GM21528 (cell line): ENCODE data around the gene RAD9A.

ENCODE experiments used
- ATAC-seq: cut with Tn5 transposase; IDR thresholded peaks from one replicate; pipeline ENCODE4 v1.9.1; 2021; ENCODE audit warnings: mild to moderate bottlenecking, moderate library complexity; ENCODE audit not compliant: unreplicated experiment, low FRiP score

RAD9A gene

DNA sequence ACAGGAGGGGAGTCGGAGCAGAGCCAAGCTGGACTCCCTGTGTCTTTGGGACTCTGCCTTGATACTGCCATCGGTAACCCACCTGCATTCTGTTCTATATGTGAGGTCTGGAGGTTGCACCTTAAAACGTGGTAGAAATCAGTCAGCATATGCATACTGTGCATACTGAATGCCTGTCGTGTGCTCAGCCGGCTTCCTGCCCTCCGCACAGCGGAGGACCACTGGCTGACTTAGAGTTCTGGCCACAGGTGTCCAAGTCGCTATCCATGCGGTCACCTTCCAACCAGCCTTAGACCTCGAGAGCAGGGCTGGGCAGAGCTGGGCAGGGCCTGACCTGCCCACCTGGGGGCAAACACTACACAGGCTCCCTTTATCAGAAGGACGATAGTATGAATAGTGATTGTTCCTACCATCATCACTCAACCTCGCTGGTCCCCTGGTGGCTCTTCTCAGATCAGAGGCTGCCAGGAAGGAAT lies 15.9 kb downstream of the RAD9A start:
- no peak for ATAC-seq

DNA sequence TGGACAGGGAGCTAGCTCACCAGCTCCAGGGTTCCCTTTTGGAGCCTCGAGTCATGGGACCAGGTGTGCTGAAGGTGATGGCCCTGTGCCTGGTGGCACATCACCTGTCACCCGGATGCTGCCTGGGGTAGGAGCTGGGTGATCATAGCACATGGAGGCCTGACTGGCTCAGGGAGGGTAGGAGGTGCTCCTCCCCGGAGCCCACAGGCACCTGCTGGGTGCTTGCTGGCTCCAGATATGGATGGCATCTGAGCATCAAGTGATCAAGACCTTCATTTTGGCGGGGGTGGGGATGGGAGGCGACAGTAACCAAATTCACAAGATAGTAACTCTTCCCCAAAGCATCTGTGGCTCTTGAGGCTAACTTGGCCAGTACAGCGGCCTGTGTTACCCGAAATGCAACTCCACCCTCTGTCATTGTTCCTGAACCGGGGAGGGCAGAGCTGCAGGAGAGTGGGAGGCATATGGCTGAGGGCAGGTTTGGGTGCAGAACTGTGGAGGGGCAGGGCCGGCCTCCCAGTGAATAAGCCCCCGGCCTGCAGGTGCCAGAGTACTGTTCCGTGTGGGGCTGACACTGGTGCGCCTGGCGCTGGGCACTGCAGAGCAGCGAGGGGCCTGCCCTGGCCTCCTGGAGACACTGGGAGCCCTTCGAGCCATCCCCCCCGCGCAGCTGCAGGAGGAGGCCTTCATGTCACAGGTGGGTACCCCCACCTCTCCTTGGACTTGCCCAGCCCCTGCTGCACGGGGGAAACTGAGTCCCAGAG lies 16.8 kb downstream of the RAD9A start:
- ATAC-seq: peak; percentile 23

GRCh38 chr11:67409261-67409666 lies 17.5 kb downstream of the RAD9A start:
- peak; percentile 51 for ATAC-seq

DNA sequence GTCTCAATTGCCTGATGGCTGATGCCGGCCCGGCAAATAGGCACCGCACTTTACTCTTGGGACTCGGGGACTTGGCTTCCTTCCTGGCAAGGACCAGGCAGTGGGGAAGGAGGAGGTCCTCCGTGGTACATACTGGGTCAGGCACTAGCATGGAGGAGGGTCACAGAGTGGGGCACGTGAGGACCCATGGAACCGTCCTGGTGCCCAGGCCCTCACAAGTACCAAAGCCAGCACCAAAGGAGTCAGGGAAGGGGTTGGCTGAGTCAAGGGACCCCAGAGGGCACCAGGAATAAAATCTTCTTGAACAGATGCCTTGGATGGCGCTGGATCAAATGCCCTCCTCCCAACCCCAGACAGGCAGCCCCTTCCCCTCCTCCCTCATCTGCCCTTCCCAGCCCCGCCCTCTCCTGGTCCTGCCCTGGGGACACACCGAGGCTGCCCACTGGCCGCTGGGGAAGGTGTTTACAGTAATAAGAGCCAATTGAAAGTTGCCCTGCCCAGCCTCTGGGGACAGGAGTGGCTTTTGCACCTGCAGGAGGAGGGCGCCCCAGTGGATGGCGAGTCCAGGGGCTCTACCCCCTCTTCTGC lies 18.1 kb downstream of the RAD9A start:
- ATAC-seq: no peak

- ATAC-seq: no peak
These were observed 18.6 kb downstream of the RAD9A start for GRCh38 chr11:67410369-67410831.

DNA sequence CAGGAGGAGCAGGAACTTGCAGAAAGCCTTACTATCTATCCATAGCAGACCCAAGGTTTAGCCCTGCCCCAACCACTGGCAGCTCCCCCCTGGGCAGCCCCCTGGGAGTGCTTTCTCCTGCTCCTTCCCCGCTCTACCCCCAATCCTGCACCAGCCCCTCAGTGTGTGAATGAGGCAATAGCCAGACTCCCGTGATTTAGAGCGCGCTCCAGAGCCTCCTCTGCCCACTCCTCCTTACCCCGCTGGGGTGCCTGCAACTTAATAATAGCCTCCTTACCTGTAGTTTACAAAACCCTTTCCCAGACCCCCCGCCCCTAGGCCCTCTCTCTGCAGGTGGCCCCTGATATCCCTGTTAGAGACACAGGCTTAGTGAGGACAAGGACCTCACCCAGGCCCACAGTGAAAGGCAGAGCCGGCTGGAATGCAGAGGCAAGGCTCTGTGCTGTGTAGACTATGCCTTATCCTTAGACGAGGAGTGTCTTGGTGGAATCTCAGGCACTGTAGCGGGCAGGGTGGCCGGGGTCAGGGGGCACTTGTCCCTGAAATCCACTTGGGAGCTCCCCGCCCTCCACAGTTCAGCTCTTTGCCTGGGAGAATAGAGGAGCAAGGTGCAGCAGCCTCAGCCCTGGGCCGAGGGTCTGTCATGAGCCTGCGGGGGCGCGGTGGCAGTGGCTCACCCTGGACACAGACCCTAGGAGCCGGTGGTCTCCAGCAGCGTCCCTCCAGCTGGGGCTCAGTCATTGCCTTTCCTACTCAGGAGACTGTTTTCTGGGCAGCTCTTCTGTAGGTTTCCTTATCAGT lies 19.4 kb downstream of the RAD9A start:
- no peak for ATAC-seq

DNA sequence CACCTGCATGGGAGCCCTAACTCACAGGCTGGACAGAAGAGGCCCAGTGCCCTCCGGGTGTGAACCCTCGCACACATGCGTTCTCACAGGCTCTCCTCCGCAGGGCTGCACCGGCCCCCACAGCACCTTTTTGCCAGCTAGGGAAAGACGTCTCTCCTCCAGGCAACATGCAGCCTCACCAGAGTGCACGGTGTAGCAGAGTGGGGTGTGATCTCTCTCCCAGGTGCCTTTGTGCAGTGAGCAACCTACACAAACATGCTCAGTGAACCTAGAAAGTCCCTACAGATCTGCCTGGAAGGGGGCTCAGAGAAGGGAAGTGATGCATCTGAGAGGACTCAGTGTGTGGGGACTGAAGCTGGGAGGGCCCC lies 20.0 kb downstream of the RAD9A start:
- no peak for ATAC-seq

DNA sequence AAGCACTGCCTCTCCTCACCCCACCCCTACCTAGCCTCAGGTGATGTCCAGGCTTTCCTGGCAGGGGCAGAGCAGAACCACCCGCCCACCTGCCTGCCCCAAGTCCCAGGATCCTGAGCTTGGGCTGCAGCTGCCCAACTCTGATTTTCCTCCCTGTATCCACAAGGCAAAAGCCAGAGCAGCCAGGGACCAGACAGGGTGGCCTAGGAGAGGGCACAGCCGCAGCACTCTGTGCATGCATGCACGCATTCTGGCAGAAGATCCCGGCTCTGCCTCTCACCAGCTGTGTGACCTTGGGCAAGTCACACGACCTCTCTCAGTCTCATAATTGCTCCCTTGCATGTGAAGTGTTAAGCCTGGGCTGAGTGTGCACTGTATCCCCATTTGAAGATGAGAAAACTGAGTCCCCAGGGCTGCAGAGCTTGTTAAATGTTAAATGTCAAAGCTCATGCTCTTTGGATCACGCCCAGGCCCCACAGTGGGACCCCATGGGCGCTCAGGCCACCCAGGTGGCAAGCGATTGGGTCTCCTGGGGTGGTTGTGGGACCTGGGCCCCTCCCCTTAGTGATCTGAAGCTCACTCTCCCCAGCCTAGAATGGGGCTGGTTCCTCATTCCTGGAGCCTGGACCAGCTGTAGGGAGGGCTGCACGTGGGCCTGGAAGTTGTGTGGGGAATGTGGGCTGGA lies 20.9 kb downstream of the RAD9A start:
- ATAC-seq: no peak

DNA sequence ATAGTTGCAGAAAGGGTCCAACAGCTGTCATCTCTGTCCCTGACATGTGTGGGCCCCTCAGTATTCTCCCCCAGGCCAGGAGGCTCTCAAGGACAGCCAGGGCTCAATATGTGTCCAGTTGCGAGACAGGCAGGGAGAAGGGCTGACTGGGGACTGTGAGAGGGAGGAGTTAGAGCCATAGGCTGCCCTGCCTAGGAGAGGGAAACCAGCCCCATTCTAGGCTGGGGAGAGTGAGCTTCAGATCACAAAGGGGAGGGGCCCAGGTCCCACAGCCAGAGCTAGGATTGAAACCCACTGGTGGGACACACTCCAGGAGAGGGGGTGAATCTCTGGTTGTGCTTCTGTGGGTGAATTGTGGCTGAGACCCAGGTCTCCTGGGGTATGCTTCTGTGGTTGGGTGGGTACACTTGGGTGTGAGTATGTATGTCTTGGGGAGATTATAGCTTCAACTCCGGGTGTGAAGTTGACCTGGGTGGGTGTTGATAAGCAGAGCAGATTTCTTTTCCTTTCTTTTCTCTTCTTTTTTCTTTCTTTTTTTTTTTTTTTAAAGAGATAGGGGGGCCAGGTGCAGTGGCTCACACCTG lies 21.6 kb downstream of the RAD9A start:
- no peak for ATAC-seq

GRCh38 chr11:67415501-67416304 lies 23.9 kb downstream of the RAD9A start, which contains the start of gene CARNS1:
CARNS1 (plus strand) TSS chr11:67415678; CDS start chr11:67416200, 522 bp downstream.
- ATAC-seq: no peak

GRCh38 chr11:67416416-67417335 lies 24.9 kb downstream of the RAD9A start:
- no peak for ATAC-seq

GRCh38 chr11:67417425-67417824 lies 25.6 kb downstream of the RAD9A start:
- ATAC-seq: no peak

DNA sequence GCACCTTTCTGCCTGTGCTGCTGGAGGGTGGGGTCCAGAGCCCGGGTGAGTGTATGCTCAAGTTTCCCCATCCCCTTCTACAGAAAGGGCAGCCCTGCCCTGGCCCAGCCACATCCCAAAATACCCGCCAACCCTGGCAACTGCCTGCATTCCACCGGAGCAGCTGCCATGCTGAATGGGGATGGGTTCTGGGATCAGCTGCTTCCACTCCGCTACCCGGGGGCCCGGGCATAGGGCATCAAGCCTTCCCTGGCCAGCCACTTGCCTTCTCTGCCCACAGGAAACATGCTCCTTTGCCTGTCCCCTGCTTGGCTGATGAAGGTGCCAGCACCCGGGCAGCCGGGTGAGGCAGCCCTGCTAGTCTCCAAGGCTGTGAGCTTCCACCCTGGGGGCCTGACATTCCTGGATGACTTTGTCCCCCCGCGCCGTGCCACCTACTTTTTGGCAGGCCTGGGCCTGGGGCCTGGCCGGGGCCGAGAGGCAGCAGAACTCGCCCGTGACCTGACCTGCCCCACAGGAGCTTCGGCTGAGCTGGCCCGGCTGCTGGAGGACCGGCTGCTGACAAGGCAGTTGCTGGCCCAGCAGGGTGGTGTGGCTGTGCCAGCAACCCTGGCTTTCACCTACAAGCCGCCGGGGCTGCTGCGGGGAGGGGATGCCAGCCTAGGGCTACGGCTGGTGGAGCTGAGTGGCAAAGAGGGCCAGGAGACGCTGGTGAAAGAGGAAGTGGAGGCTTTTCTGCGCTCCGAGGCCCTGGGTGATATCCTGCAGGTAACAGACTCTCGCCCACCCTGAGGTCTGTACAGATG lies 26.9 kb downstream of the RAD9A start:
- ATAC-seq: no peak

GRCh38 chr11:67419325-67420049 lies 27.7 kb downstream of the RAD9A start:
- ATAC-seq: no peak

- ATAC-seq: no peak
These were observed 28.4 kb downstream of the RAD9A start for GRCh38 chr11:67420147-67420645.

- peak; percentile 74 for ATAC-seq
These were observed 29.1 kb downstream of the RAD9A start for GRCh38 chr11:67420646-67421429.
